Muscle of leg (tissue), 11 donors: ENCODE data around the gene PSMD2. TPM values are rescaled to one million over a fixed set of nuclear protein-coding genes. Genes with fewer than 3 reads are reported as not detected.
"Not testable (repeated sequence)": the region's sequence is repeated elsewhere in the genome, so short reads cannot be mapped to it uniquely, and the experiment has no call there.

Experiments used
- DNase-seq: peaks from one replicate; pipeline ENCODE4 v3.0.0; 2013
- H3K27ac ChIP-seq: one replicate; pipeline ENCODE4 v1.5.1; 2013; ENCODE audit warnings: mild to moderate bottlenecking, low read length, control low read depth
- H3K27me3 ChIP-seq: one replicate; pipeline ENCODE4 v1.6.1; 2013; ENCODE audit warnings: low read length; ENCODE audit not compliant: control insufficient read depth, insufficient read depth
- H3K36me3 ChIP-seq: one replicate; pipeline ENCODE4 v1.6.1; 2013; ENCODE audit warnings: low read length; ENCODE audit not compliant: control insufficient read depth, insufficient read depth
- H3K4me1 ChIP-seq: one replicate; pipeline ENCODE4 v1.6.1; 2013; ENCODE audit warnings: low read length; ENCODE audit not compliant: control insufficient read depth, insufficient read depth
- H3K4me3 ChIP-seq: one replicate; pipeline ENCODE4 v1.5.1; 2013; ENCODE audit warnings: low read length, control low read depth
- H3K9me3 ChIP-seq: replicated peaks from 2 replicates; pipeline ENCODE4 v1.6.1; 2013; ENCODE audit warnings: low read depth, low read length; ENCODE audit not compliant: control insufficient read depth
- WGBS: methylation state at CpG from one replicate; pipeline ENCODE4 v1.1.5; 2013; ENCODE audit warnings: missing lambda C conversion rate; ENCODE audit not compliant: insufficient coverage; 5-methylcytosine and 5-hydroxymethylcytosine counted together
- polyA plus RNA-seq, 8 donors: library from polyadenylated mRNA; unstranded; fragments of 120-200 nt; gene quantifications; one replicate each; pipeline versions ENCODE4 v1.2.1 to v1.2.3, GENCODE V29; 2013; ENCODE audit warnings: inconsistent platforms in 1 of 8, low replicate concordance in 1 of 8; ENCODE audit not compliant: insufficient read length in 8 of 8, insufficient read depth in 1 of 8
- total RNA-seq: library from RNA; stranded (reverse); fragments of 120-200 nt; gene quantifications from one replicate; pipeline ENCODE4 v1.2.4, GENCODE V29; 2013

The PSMD2 gene
- total and polyA plus RNA-seq, 9 donors: 108 to 200 (median 182) TPM

- DNase-seq: peak; percentile 64
- Histone ChIP-seq H3K4me1 (peaks cover 23% of the 10 kb centered on the region), H3K27ac (no peak overlapping the region), H3K9me3 (no peaks in the 10 kb centered on the region), H3K27me3 (peaks cover 55% of the 10 kb centered on the region), H3K4me3 (no peak overlapping the region), H3K36me3 (no peaks in the 10 kb centered on the region)
- under 1% methylated on average over 90 of the region's 91 CpGs for WGBS
These were observed 38.9 kb upstream of the PSMD2 start for GRCh38 chr3:184259878-184260723.

- DNase-seq: no peak
- peaks cover 23% of the 10 kb centered on the region for H3K4me1 ChIP-seq
- H3K27me3 ChIP-seq: peaks cover 61% of the 10 kb centered on the region
- no peaks in the 10 kb centered on the region for H3K36me3 ChIP-seq
- no peak overlapping the region for H3K27ac ChIP-seq
- H3K9me3 ChIP-seq: no peaks in the 10 kb centered on the region
- WGBS: under 1% methylated on average over 38 of the region's 49 CpGs
- H3K4me3 ChIP-seq: no peak overlapping the region
These were observed 38.2 kb upstream of the PSMD2 start for GRCh38 chr3:184260724-184261269.

GRCh38 chr3:184261270-184261853, 37.7 kb upstream of the PSMD2 start, which contains the start of gene CAMK2N2:
CAMK2N2 (minus strand) TSS chr3:184261553; CDS start chr3:184261285, 268 bp downstream.
- Histone ChIP-seq H3K4me3 (peak within 1 kb of the TSS; percentile 9), H3K36me3 (no peaks in the 10 kb centered on the region), H3K27me3 (peaks cover 61% of the 10 kb centered on the region), H3K4me1 (peaks cover 23% of the 10 kb centered on the region), H3K27ac (no peak within 1 kb of the TSS), H3K9me3 (no peaks in the 10 kb centered on the region)
- under 1% methylated on average over 43 of the region's 67 CpGs for WGBS
- no peak for DNase-seq

- Histone ChIP-seq H3K27me3 (peaks cover 61% of the 10 kb centered on the region), H3K27ac (no peak overlapping the region), H3K4me1 (peaks cover 23% of the 10 kb centered on the region), H3K4me3 (peak overlapping the region; percentile 9), H3K36me3 (no peaks in the 10 kb centered on the region), H3K9me3 (no peaks in the 10 kb centered on the region)
- no peak for DNase-seq
- under 1% methylated on average over 46 of the region's 66 CpGs for WGBS
These were observed 36.9 kb upstream of the PSMD2 start for GRCh38 chr3:184261854-184262763.

- WGBS: 6% methylated on average over 4 of the region's 15 CpGs
- H3K4me3 ChIP-seq: no peak overlapping the region
- H3K36me3 ChIP-seq: no peaks in the 10 kb centered on the region
- no peaks in the 10 kb centered on the region for H3K9me3 ChIP-seq
- H3K27me3 ChIP-seq: peaks cover 61% of the 10 kb centered on the region
- DNase-seq: no peak
- H3K4me1 ChIP-seq: peaks cover 23% of the 10 kb centered on the region
- H3K27ac ChIP-seq: no peak overlapping the region
These were observed 36.3 kb upstream of the PSMD2 start for GRCh38 chr3:184262764-184263179.

GRCh38 chr3:184267249-184267648, 31.8 kb upstream of the PSMD2 start:
- not testable (repeated sequence) for H3K4me3 ChIP-seq, H3K36me3 ChIP-seq, H3K4me1 ChIP-seq, H3K9me3 ChIP-seq, H3K27ac ChIP-seq, DNase-seq
- H3K27me3 ChIP-seq: peaks cover 37% of the 10 kb centered on the region
- WGBS: no CpG with 5 or more reads among the region's 1 CpG

GRCh38 chr3:184272269-184272668, 26.8 kb upstream of the PSMD2 start:
- H3K27me3 ChIP-seq: peaks cover 44% of the 10 kb centered on the region
- no peak for DNase-seq
- H3K36me3 ChIP-seq: no peaks in the 10 kb centered on the region
- H3K4me1 ChIP-seq: no peaks in the 10 kb centered on the region
- WGBS: no CpG with 5 or more reads among the region's 1 CpG
- H3K4me3 ChIP-seq: no peak overlapping the region
- H3K27ac ChIP-seq: no peak overlapping the region
- H3K9me3 ChIP-seq: no peaks in the 10 kb centered on the region

- no peak for DNase-seq
- Histone ChIP-seq H3K9me3 (no peaks in the 10 kb centered on the region), H3K4me1 (no peaks in the 10 kb centered on the region), H3K27ac (no peak overlapping the region), H3K36me3 (no peaks in the 10 kb centered on the region), H3K4me3 (no peak overlapping the region), H3K27me3 (peaks cover 57% of the 10 kb centered on the region)
- 56% methylated on average over 8 of the region's 12 CpGs for WGBS
These were observed 23.7 kb upstream of the PSMD2 start for GRCh38 chr3:184275381-184275701.

- no peak within 1 kb of the TSS for H3K4me3 ChIP-seq
- no peaks in the 10 kb centered on the region for H3K36me3 ChIP-seq
These were observed 22.8 kb upstream of the PSMD2 start, which contains the start of gene ECE2 for GRCh38 chr3:184275961-184276910. ECE2 (plus strand) TSS chr3:184276022; CDS start chr3:184276154, 132 bp downstream.

More at GRCh38 chr3:184275961-184276910, 22.8 kb upstream of the PSMD2 start, which contains the start of gene ECE2:
- Histone ChIP-seq H3K27me3 (peaks cover 56% of the 10 kb centered on the region), H3K9me3 (no peaks in the 10 kb centered on the region), H3K4me1 (no peaks in the 10 kb centered on the region), H3K27ac (no peak within 1 kb of the TSS)
- no peak for DNase-seq
- 8% methylated on average over 62 of the region's 65 CpGs for WGBS
